IMR-90 (cell line): Measurements from ENCODE around the gene C9orf57. TPM values are rescaled to one million over a fixed set of nuclear protein-coding genes. Genes with fewer than 3 reads are reported as not detected.

Experiments used
- ATAC-seq: fragments of 200-7000 bp; cut with Tn5 transposase; 2 replicates; pipeline ENCODE4 v1.9.1; 2020; ENCODE audit warnings: low read depth, mild to moderate bottlenecking, moderate library complexity
- BruUV-seq: library from RNA; stranded (reverse); fragments of 400-500 nt; replicated peaks from 2 replicates; lab custom pipeline; 2021; lab: Mats Ljungman, UMichigan
- CTCF ChIA-PET: fragments of 300-600 bp; formaldehyde crosslinking; extraction: SDS; loops from one replicate; lab custom pipeline; 2021; ENCODE audit warnings: antibody characterized with exemption; lab: Yijun Ruan, JAX
- POLR2A ChIA-PET: fragments of 300-600 bp; sonication (Branson Sonifier 250); formaldehyde crosslinking; loops from one replicate; lab custom pipeline; 2022; ENCODE audit warnings: antibody characterized with exemption; ENCODE audit not compliant: unreplicated experiment; lab: Charles Lee
- DNase-seq: peaks from one replicate; pipeline ENCODE4 v3.0.0; 2013
- H2AFZ ChIP-seq: replicated peaks from 2 replicates; pipeline ENCODE3; 2013; ENCODE audit warnings: low read length, mild to moderate bottlenecking; ENCODE audit not compliant: poor library complexity
- H2AK5ac ChIP-seq: 2 replicates; pipeline ENCODE4 v1.6.1; 2013; ENCODE audit warnings: low read depth, low read length, inconsistent platforms
- H2AK9ac ChIP-seq: replicated peaks from 2 replicates; pipeline ENCODE3; 2013; ENCODE audit warnings: mild to moderate bottlenecking, low read depth, low read length, moderate library complexity; ENCODE audit not compliant: poor library complexity
- H2BK120ac ChIP-seq: 2 replicates; pipeline ENCODE4 v1.6.1; 2013; ENCODE audit warnings: low read depth, low read length, inconsistent platforms
- H2BK15ac ChIP-seq: 3 replicates; pipeline ENCODE4 v1.6.1; 2013; ENCODE audit warnings: low read depth, low read length, inconsistent platforms
- H2BK20ac ChIP-seq: 2 replicates; pipeline ENCODE4 v1.6.1; 2013; ENCODE audit warnings: low read depth, mild to moderate bottlenecking, inconsistent platforms, low read length, moderate library complexity
- H2BK5ac ChIP-seq: 2 replicates; pipeline ENCODE4 v1.6.1; 2013; ENCODE audit warnings: mild to moderate bottlenecking, low read depth, low read length, inconsistent platforms; ENCODE audit not compliant: poor library complexity, severe bottlenecking
- H3K14ac ChIP-seq: replicated peaks from 2 replicates; pipeline ENCODE4 v1.6.1; 2013; ENCODE audit warnings: low read depth, low read length, inconsistent platforms
- H3K18ac ChIP-seq: 2 replicates; pipeline ENCODE4 v1.6.1; 2013; ENCODE audit warnings: low read depth, low read length, control low read depth
- H3K23ac ChIP-seq: 2 replicates; pipeline ENCODE4 v1.6.1; 2013; ENCODE audit warnings: low read depth, low read length, inconsistent platforms
- H3K27ac ChIP-seq: 2 replicates; pipeline ENCODE4 v1.5.1; 2013; ENCODE audit warnings: mild to moderate bottlenecking, control low read depth, low read length; ENCODE audit not compliant: insufficient read depth
- H3K27me3 ChIP-seq: 2 replicates; pipeline ENCODE4 v1.6.1; 2013; ENCODE audit warnings: low read length; ENCODE audit not compliant: control insufficient read depth, insufficient read depth
- H3K36me3 ChIP-seq: 2 replicates; pipeline ENCODE4 v1.6.1; 2013; ENCODE audit warnings: low read length, mixed read lengths; ENCODE audit not compliant: control insufficient read depth, insufficient read depth
- H3K4ac ChIP-seq: 2 replicates; pipeline ENCODE4 v1.6.1; 2013; ENCODE audit warnings: low read depth, low read length, inconsistent platforms
- H3K4me1 ChIP-seq: 2 replicates; pipeline ENCODE4 v1.6.1; 2013; ENCODE audit warnings: low read length, mixed read lengths; ENCODE audit not compliant: control insufficient read depth, insufficient read depth
- H3K4me2 ChIP-seq: 2 replicates; pipeline ENCODE4 v1.6.1; 2013; ENCODE audit warnings: low read depth, mild to moderate bottlenecking, control low read depth, low read length, moderate library complexity
- H3K4me3 ChIP-seq: 2 replicates; pipeline ENCODE4 v1.5.1; 2013; ENCODE audit warnings: low read depth, mild to moderate bottlenecking, control low read depth, low read length, moderate library complexity; ENCODE audit not compliant: insufficient read depth
- H3K56ac ChIP-seq: 2 replicates; pipeline ENCODE4 v1.6.1; 2013; ENCODE audit warnings: low read length, inconsistent platforms; ENCODE audit not compliant: insufficient read depth; ENCODE audit errors: extremely low read depth
- H3K79me1 ChIP-seq, 2 experiments: 2 replicates each; pipeline ENCODE4 v1.6.1; 2013; ENCODE audit warnings: low read length in 2 of 2, inconsistent platforms in 1 of 2, low read depth in 1 of 2
- H3K9ac ChIP-seq: 2 replicates; pipeline ENCODE4 v1.6.1; 2013; ENCODE audit warnings: low read depth, low read length, control low read depth
- H3K9me1 ChIP-seq: 2 replicates; pipeline ENCODE4 v1.6.1; 2013; ENCODE audit warnings: low read length, inconsistent platforms; ENCODE audit not compliant: insufficient read depth
- H3K9me3 ChIP-seq: 2 replicates; pipeline ENCODE4 v1.6.1; 2013; ENCODE audit warnings: low read length; ENCODE audit not compliant: control insufficient read depth, insufficient read depth
- H4K20me1 ChIP-seq: 2 replicates; pipeline ENCODE4 v1.6.1; 2013; ENCODE audit warnings: low read length, inconsistent platforms; ENCODE audit not compliant: insufficient read depth
- H4K5ac ChIP-seq: 2 replicates; pipeline ENCODE4 v1.6.1; 2013; ENCODE audit warnings: mild to moderate bottlenecking, low read depth, low read length, control low read depth
- H4K8ac ChIP-seq, 2 experiments: 2 replicates each; pipeline ENCODE4 v1.6.1; 2013; ENCODE audit warnings: low read depth in 2 of 2, low read length in 2 of 2, control low read depth in 1 of 2, inconsistent platforms in 1 of 2
- H4K91ac ChIP-seq: 2 replicates; pipeline ENCODE4 v1.6.1; 2013; ENCODE audit warnings: low read depth, low read length, inconsistent platforms; ENCODE audit not compliant: insufficient read depth
- BHLHE40 ChIP-seq: fragments of 150-350 bp; IDR thresholded peaks from 2 replicates; pipeline ENCODE4 v1.6.1; 2016; ENCODE audit warnings: mild to moderate bottlenecking, low read depth, low read length
- CEBPB ChIP-seq: IDR thresholded peaks from 2 replicates; pipeline ENCODE4 v1.6.1; 2012; ENCODE audit warnings: low read depth, low read length, improper control_type of control experiment
- CHD1 ChIP-seq: IDR thresholded peaks from 2 replicates; pipeline ENCODE4 v1.6.1; 2012; ENCODE audit warnings: low read depth, low read length, improper control_type of control experiment
- FOS ChIP-seq: fragments of 150-350 bp; IDR thresholded peaks from 2 replicates; pipeline ENCODE4 v1.6.1; 2016; ENCODE audit warnings: low read depth, low read length
- MAFK ChIP-seq: IDR thresholded peaks from 2 replicates; pipeline ENCODE4 v1.6.1; 2012; ENCODE audit warnings: low read depth, low read length, improper control_type of control experiment
- MAZ ChIP-seq: IDR thresholded peaks from 2 replicates; pipeline ENCODE4 v1.6.1; 2012; ENCODE audit warnings: low read depth, mild to moderate bottlenecking, low read length, improper control_type of control experiment, moderate library complexity, borderline replicate concordance
- MXI1 ChIP-seq: IDR thresholded peaks from 2 replicates; pipeline ENCODE4 v1.6.1; 2012; ENCODE audit warnings: low read depth, mild to moderate bottlenecking, low read length, moderate library complexity, borderline replicate concordance
- NFE2L2 ChIP-seq: fragments of 150-350 bp; IDR thresholded peaks from 2 replicates; pipeline ENCODE4 v1.6.1; 2016; ENCODE audit warnings: low read depth, mild to moderate bottlenecking, low read length
- POLR2A ChIP-seq: IDR thresholded peaks from 2 replicates; pipeline ENCODE4 v1.6.1; 2012; ENCODE audit warnings: mild to moderate bottlenecking, low read depth, low read length
- RAD21 ChIP-seq: IDR thresholded peaks from 2 replicates; pipeline ENCODE4 v1.6.1; 2012; ENCODE audit warnings: low read length, improper control_type of control experiment
- RCOR1 ChIP-seq: IDR thresholded peaks from 2 replicates; pipeline ENCODE4 v1.6.1; 2012; ENCODE audit warnings: mild to moderate bottlenecking, low read length, improper control_type of control experiment; ENCODE audit not compliant: insufficient replicate concordance
- RFX5 ChIP-seq: IDR thresholded peaks from 2 replicates; pipeline ENCODE4 v1.8.0; 2012; ENCODE audit warnings: low read depth, mild to moderate bottlenecking, low read length, moderate library complexity
- SMC3 ChIP-seq: fragments of 150-350 bp; IDR thresholded peaks from 2 replicates; pipeline ENCODE4 v1.6.1; 2016; ENCODE audit warnings: low read depth, mild to moderate bottlenecking, antibody characterized with exemption, low read length, moderate library complexity
- WGBS, 2 experiments: methylation state at CpG; one replicate each; pipeline versions ENCODE4 v1.1.5 to v1.1.7; 2013; ENCODE audit warnings: missing lambda C conversion rate in 2 of 2; ENCODE audit not compliant: insufficient read length in 1 of 2; ENCODE audit errors: extremely low coverage in 2 of 2; 5-methylcytosine and 5-hydroxymethylcytosine counted together
- dilution Hi-C: fragments of 300-500 bp; cut with HindIII; formaldehyde crosslinking; loops from one replicate; pipeline ENCODE4 v1.14.3; 2018; ENCODE audit warnings: low sequenced_read_pairs; ENCODE audit not compliant: unreplicated experiment
- in situ Hi-C: fragments of 300-500 bp; cut with MboI; formaldehyde crosslinking; loops from 3 replicates; pipeline ENCODE4 v1.14.3; 2019; ENCODE audit warnings: low sequenced_read_pairs, inconsistent platforms, mixed read lengths
- intact Hi-C: fragments of 100-400 bp; cut with micrococcal nuclease; formaldehyde crosslinking; loops from 2 replicates; pipeline ENCODE4 v1.10.0; 2022
- polyA plus RNA-seq, 3 experiments: library from polyadenylated mRNA; depleted of rRNA; stranded (reverse); fragments of >200 nt; gene quantifications; 2 replicates each; pipeline ENCODE4 v1.2.3, GENCODE V29; 2012; ENCODE audit warnings: low replicate concordance in 1 of 3
- total RNA-seq: library from RNA; depleted of rRNA; stranded (reverse); fragments of >200 nt; gene quantifications from 2 replicates; pipeline ENCODE4 v1.2.3, GENCODE V29; 2012
- TF ChIP-seq, protein P1 (sequence below): conservative IDR thresholded peaks from 2 replicates; pipeline ENCODE4 v1.5.1; 2012; ENCODE audit warnings: mild to moderate bottlenecking, low read depth, low read length, improper control_type of control experiment
- TF ChIP-seq, protein P2 (sequence below): fragments of 150-350 bp; IDR thresholded peaks from 2 replicates; pipeline ENCODE4 v1.6.1; 2016; ENCODE audit warnings: low read depth, mild to moderate bottlenecking, low read length, moderate library complexity, borderline replicate concordance
- TF ChIP-seq, protein P3 (sequence below): fragments of 150-350 bp; IDR thresholded peaks from 2 replicates; pipeline ENCODE4 v1.6.1; 2017; ENCODE audit warnings: mild to moderate bottlenecking, antibody characterized with exemption, low read length, low read depth

Gene C9orf57
- total and polyA plus RNA-seq, 2 of the 4 experiments (the other 2 are of a cell fraction) = not detected

DNA sequence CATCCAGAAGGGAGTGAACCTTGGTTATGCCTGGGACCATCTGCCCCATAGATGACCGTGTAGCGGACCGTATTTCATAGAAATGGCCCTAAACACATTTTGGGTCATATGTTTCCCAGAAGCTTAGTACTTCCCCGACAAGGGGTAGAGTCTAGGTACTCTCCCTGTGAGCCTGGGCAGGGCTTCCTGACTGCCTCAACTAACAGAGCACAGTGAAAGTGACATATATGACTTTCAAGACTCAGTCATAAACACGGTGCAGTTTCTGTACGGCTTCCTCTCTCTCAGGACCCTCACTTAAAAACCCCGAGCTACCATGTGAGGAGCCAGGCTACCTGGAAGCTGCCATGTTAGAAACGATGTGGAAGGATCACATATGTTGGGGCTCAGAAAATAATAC is 20.9 kb downstream of the C9orf57 start:
- H3K9me1 ChIP-seq = no peaks in the 10 kb centered on the region
- H4K91ac ChIP-seq = no peak overlapping the region
- H3K4me3 ChIP-seq = no peak overlapping the region
- no peaks in the 10 kb centered on the region for H3K4me1 ChIP-seq
- H4K20me1 ChIP-seq = no peaks in the 10 kb centered on the region
- H2AK9ac ChIP-seq = no peak overlapping the region
- H3K9ac ChIP-seq = no peak overlapping the region
- H2BK20ac ChIP-seq = no peak overlapping the region
- no peak overlapping the region for H4K8ac ChIP-seq
- no peak overlapping the region for H4K5ac ChIP-seq
- no peak overlapping the region for H2AFZ ChIP-seq
- H2BK5ac ChIP-seq = no peak overlapping the region
- in situ Hi-C loops = loop anchor here (5.0 to 25.0 kb wide), 3 partner anchors 65 to 573 kb away; no protein-coding TSS in a partner anchor
- H3K18ac ChIP-seq = no peak overlapping the region
- no peaks in the 10 kb centered on the region for H3K79me1 ChIP-seq
- no peak overlapping the region for H3K4me2 ChIP-seq
- 100% methylated on average over 3 of the region's 8 CpGs; no CpG with 5 or more reads in 1 of the 2 experiments for WGBS, 2 experiments
- ChIA-PET CTCF (interaction anchor here (0.5 to 2.7 kb wide), 12 partner anchors 9 to 819 kb away, joined by 3 to 17 read pairs (median 3); no protein-coding TSS in a partner anchor), POLR2A (no interaction called here)
- H2BK15ac ChIP-seq = no peak overlapping the region
- H2BK120ac ChIP-seq = no peak overlapping the region
- H2AK5ac ChIP-seq = no peak overlapping the region
- ATAC-seq = no peak
- DNase-seq = no peak
- no peak overlapping the region for H3K14ac ChIP-seq
- no TSS peak for BruUV-seq
- H3K56ac ChIP-seq = no peak overlapping the region
- H3K4ac ChIP-seq = no peak overlapping the region
- no peaks in the 10 kb centered on the region for H3K36me3 ChIP-seq
- dilution Hi-C loops = no loop called here
- TF ChIP-seq CEBPB (no peak), CHD1 (no peak), SMC3 (no peak), RFX5 (no peak), MXI1 (no peak), POLR2A (no peak), BHLHE40 (no peak), RCOR1 (no peak), NFE2L2 (no peak), RAD21 (no peak), FOS (no peak), MAFK (no peak), MAZ (no peak)
- TF ChIP-seq, protein P1, sequence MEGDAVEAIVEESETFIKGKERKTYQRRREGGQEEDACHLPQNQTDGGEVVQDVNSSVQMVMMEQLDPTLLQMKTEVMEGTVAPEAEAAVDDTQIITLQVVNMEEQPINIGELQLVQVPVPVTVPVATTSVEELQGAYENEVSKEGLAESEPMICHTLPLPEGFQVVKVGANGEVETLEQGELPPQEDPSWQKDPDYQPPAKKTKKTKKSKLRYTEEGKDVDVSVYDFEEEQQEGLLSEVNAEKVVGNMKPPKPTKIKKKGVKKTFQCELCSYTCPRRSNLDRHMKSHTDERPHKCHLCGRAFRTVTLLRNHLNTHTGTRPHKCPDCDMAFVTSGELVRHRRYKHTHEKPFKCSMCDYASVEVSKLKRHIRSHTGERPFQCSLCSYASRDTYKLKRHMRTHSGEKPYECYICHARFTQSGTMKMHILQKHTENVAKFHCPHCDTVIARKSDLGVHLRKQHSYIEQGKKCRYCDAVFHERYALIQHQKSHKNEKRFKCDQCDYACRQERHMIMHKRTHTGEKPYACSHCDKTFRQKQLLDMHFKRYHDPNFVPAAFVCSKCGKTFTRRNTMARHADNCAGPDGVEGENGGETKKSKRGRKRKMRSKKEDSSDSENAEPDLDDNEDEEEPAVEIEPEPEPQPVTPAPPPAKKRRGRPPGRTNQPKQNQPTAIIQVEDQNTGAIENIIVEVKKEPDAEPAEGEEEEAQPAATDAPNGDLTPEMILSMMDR = no peak
- TF ChIP-seq, protein P2, sequence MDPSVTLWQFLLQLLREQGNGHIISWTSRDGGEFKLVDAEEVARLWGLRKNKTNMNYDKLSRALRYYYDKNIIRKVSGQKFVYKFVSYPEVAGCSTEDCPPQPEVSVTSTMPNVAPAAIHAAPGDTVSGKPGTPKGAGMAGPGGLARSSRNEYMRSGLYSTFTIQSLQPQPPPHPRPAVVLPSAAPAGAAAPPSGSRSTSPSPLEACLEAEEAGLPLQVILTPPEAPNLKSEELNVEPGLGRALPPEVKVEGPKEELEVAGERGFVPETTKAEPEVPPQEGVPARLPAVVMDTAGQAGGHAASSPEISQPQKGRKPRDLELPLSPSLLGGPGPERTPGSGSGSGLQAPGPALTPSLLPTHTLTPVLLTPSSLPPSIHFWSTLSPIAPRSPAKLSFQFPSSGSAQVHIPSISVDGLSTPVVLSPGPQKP = no peak
- TF ChIP-seq, protein P3, sequence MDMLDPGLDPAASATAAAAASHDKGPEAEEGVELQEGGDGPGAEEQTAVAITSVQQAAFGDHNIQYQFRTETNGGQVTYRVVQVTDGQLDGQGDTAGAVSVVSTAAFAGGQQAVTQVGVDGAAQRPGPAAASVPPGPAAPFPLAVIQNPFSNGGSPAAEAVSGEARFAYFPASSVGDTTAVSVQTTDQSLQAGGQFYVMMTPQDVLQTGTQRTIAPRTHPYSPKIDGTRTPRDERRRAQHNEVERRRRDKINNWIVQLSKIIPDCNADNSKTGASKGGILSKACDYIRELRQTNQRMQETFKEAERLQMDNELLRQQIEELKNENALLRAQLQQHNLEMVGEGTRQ = no peak
- no peak overlapping the region for H3K23ac ChIP-seq
- no peaks in the 10 kb centered on the region for H3K9me3 ChIP-seq
- no peak overlapping the region for H3K27ac ChIP-seq
- intact Hi-C loops = loop anchor here (1.0 to 10.0 kb wide), 5 partner anchors 233 to 1043 kb away; no protein-coding TSS in a partner anchor
- peaks cover 2% of the 10 kb centered on the region for H3K27me3 ChIP-seq
